ENCODE measurements around the gene HAL.

DNA sequence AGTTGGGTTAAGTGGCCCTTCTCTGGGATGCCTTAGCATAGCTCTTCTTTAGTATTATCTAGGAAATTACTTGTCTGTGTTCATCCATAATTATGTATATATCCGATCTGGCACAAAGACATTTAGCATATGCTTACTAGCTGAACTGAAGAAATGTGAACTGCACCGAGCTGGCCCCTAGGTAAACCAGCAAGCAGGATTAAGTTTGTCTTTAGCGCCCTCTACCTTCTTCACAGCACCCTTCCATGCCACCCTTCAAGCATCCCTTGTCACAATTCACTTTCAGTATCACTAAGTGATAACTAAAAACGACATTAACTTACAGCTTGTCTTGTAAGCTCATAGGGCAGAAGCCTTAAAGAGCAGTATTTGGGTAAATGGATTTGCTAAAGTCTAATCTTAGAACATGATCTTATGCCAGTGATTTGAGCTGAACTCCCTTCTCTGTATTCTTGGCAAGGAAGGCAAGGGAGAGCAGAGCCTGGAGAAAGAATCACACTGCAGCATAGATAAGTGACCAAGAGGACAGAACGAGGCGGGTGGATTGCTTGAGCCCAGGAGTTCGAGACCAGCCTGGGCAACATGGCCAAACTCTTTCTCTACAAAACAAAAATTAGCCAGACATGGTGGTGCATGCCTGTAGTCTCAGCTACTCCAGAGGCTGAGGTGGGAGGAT, 2.6 kb upstream of the HAL start:
- TF ChIP-seq CTCF (IDR thresholded peaks at IDR 0.05): peak; percentile 44 to 83 (median 75)
- no peak for TF ChIP-seq POLR2A (IDR thresholded peaks at IDR 0.05)
